HG03571 (cell line): Measurements from ENCODE around the gene VAV3.

ENCODE experiments used
- ATAC-seq: cut with Tn5 transposase; IDR thresholded peaks from one replicate; pipeline ENCODE4 v1.9.1; 2021; ENCODE audit not compliant: unreplicated experiment

The VAV3 gene

GRCh38 chr1:107687849-107688753 lies 276.9 kb downstream of the VAV3 start:
- no peak for ATAC-seq

GRCh38 chr1:107683683-107684082 lies 281.3 kb downstream of the VAV3 start:
- ATAC-seq, result no peak

GRCh38 chr1:107683191-107683657 lies 281.8 kb downstream of the VAV3 start:
- ATAC-seq, result no peak

- ATAC-seq, result no peak
Observed at GRCh38 chr1:107682467-107682866, 282.5 kb downstream of the VAV3 start.

- no peak for ATAC-seq
Observed at GRCh38 chr1:107681001-107681479, 283.9 kb downstream of the VAV3 start.

GRCh38 chr1:107680579-107680985 lies 284.4 kb downstream of the VAV3 start:
- no peak for ATAC-seq

GRCh38 chr1:107679411-107679953 lies 285.5 kb downstream of the VAV3 start:
- ATAC-seq, result no peak

GRCh38 chr1:107678993-107679392 lies 286.0 kb downstream of the VAV3 start:
- ATAC-seq, result no peak

GRCh38 chr1:107677697-107678096 lies 287.3 kb downstream of the VAV3 start:
- no peak for ATAC-seq

GRCh38 chr1:107674486-107674885 lies 290.5 kb downstream of the VAV3 start:
- no peak for ATAC-seq

- no peak for ATAC-seq
Observed at GRCh38 chr1:107673006-107673405, 292.0 kb downstream of the VAV3 start.

GRCh38 chr1:107670397-107671040 lies 294.5 kb downstream of the VAV3 start:
- ATAC-seq, result no peak

- ATAC-seq, result no peak
Observed at GRCh38 chr1:107669996-107670395, 295.0 kb downstream of the VAV3 start.

- no peak for ATAC-seq
Observed at GRCh38 chr1:107668762-107669161, 296.2 kb downstream of the VAV3 start.

- ATAC-seq, result no peak
Observed at GRCh38 chr1:107666493-107666892, 298.5 kb downstream of the VAV3 start.

- no peak for ATAC-seq
Observed at GRCh38 chr1:107664982-107665925, 299.7 kb downstream of the VAV3 start.

- no peak for ATAC-seq
Observed at GRCh38 chr1:107662971-107663370, 302.0 kb downstream of the VAV3 start.

GRCh38 chr1:107661158-107661557 lies 303.8 kb downstream of the VAV3 start:
- ATAC-seq, result no peak

GRCh38 chr1:107659961-107660360 lies 305.0 kb downstream of the VAV3 start:
- ATAC-seq, result no peak

- no peak for ATAC-seq
Observed at GRCh38 chr1:107657356-107657755, 307.6 kb downstream of the VAV3 start.

- no peak for ATAC-seq
Observed at GRCh38 chr1:107653765-107654164, 311.2 kb downstream of the VAV3 start.
